ENCODE data around the gene FBXO46.

GRCh38 chr19:45668342-45668871 lies 62.3 kb downstream of the FBXO46 start:
- TF ChIP-seq, protein P1, sequence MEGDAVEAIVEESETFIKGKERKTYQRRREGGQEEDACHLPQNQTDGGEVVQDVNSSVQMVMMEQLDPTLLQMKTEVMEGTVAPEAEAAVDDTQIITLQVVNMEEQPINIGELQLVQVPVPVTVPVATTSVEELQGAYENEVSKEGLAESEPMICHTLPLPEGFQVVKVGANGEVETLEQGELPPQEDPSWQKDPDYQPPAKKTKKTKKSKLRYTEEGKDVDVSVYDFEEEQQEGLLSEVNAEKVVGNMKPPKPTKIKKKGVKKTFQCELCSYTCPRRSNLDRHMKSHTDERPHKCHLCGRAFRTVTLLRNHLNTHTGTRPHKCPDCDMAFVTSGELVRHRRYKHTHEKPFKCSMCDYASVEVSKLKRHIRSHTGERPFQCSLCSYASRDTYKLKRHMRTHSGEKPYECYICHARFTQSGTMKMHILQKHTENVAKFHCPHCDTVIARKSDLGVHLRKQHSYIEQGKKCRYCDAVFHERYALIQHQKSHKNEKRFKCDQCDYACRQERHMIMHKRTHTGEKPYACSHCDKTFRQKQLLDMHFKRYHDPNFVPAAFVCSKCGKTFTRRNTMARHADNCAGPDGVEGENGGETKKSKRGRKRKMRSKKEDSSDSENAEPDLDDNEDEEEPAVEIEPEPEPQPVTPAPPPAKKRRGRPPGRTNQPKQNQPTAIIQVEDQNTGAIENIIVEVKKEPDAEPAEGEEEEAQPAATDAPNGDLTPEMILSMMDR (conservative IDR thresholded peaks at IDR 0.05), result no peak
- no peak for TF ChIP-seq ZFX (IDR thresholded peaks at IDR 0.05)
